GM12878 (cell line): ENCODE results near the gene STX8. TPM values are rescaled to one million over a fixed set of nuclear protein-coding genes. Genes with fewer than 3 reads are reported as not detected.

Experiments used
- BRCA1 ChIP-seq: IDR thresholded peaks from 2 replicates; pipeline ENCODE4 v1.6.1; 2011; ENCODE audit warnings: low read depth, low read length, improper control_type of control experiment
- PAX8 ChIP-seq: fragments of 450-650 bp; IDR thresholded peaks from 2 replicates; pipeline ENCODE4 v1.6.1; 2017; ENCODE audit warnings: mild to moderate bottlenecking, moderate library complexity
- PBX3 ChIP-seq: IDR thresholded peaks from 2 replicates; pipeline ENCODE4 v1.6.1; 2011; ENCODE audit warnings: mild to moderate bottlenecking, low read depth, low read length, moderate library complexity; ENCODE audit not compliant: insufficient replicate concordance
- SMAD1 ChIP-seq: fragments of 450-650 bp; IDR thresholded peaks from 2 replicates; pipeline ENCODE4 v1.6.1; 2018; ENCODE audit warnings: mild to moderate bottlenecking, low read depth; ENCODE audit not compliant: partially characterized antibody
- SMC3 ChIP-seq: IDR thresholded peaks from 2 replicates; pipeline ENCODE4 v1.6.1; 2011; ENCODE audit warnings: low read length, improper control_type of control experiment, borderline replicate concordance
- TCF12 ChIP-seq: IDR thresholded peaks from 2 replicates; pipeline ENCODE4 v1.6.1; 2011; ENCODE audit warnings: low read depth, mild to moderate bottlenecking, low read length
- USF1 ChIP-seq: IDR thresholded peaks from 2 replicates; pipeline ENCODE4 v1.6.1; 2011; ENCODE audit warnings: borderline replicate concordance, low read depth, mild to moderate bottlenecking, moderate library complexity, mixed read lengths, low read length; ENCODE audit not compliant: insufficient read depth; ENCODE audit errors: extremely low read length
- polyA plus RNA-seq, 11 experiments: library from polyadenylated mRNA; depleted of rRNA in 4 of 11; unstranded in 6 of 11; stranded (reverse) in 5 of 11; fragments of >200 nt; fragmentation: Nextera tagmentation in 4 of 11; fragmentation: Illumina TruSeq in 1 of 11; extraction: Ambion mirVana in 4 of 11; extraction: Trizol in 1 of 11; gene quantifications; 1 replicate in 1 of 11; 2 replicates in 10 of 11; pipeline versions ENCODE4 v1.2.1 to v1.2.3, GENCODE V29; 2011 to 2016; ENCODE audit warnings: inconsistent platforms in 2 of 11, missing spikeins in 2 of 11, low read depth in 1 of 11
- total RNA-seq, 4 experiments: library from RNA; depleted of rRNA in 3 of 4; stranded (reverse); fragments of >200 nt in 3 of 4; fragmentation: Illumina TruSeq in 1 of 4; extraction: Trizol in 1 of 4; gene quantifications; 2 replicates each; pipeline versions ENCODE4 v1.2.1 to v1.2.3, GENCODE V29; 2013 to 2021
- TF ChIP-seq, protein P1 (sequence below): fragments of 450-650 bp; IDR thresholded peaks from 2 replicates; pipeline ENCODE4 v1.6.1; 2017; ENCODE audit warnings: low read depth, mild to moderate bottlenecking, moderate library complexity
- TF ChIP-seq, protein P2 (sequence below): fragments of 450-650 bp; IDR thresholded peaks from 2 replicates; pipeline ENCODE4 v1.6.1; 2016; ENCODE audit warnings: mild to moderate bottlenecking
- TF ChIP-seq, protein P3 (sequence below): IDR thresholded peaks from 2 replicates; pipeline ENCODE4 v1.6.1; 2012; ENCODE audit warnings: improper control_type of control experiment, low read depth, low read length; ENCODE audit not compliant: insufficient replicate concordance

Gene STX8
- total and polyA plus RNA-seq, 10 of the 15 experiments (the other 5 are each of a cell fraction or from before 2014, with no cell fraction given), result 47.9 to 151 (median 72.9) TPM

DNA sequence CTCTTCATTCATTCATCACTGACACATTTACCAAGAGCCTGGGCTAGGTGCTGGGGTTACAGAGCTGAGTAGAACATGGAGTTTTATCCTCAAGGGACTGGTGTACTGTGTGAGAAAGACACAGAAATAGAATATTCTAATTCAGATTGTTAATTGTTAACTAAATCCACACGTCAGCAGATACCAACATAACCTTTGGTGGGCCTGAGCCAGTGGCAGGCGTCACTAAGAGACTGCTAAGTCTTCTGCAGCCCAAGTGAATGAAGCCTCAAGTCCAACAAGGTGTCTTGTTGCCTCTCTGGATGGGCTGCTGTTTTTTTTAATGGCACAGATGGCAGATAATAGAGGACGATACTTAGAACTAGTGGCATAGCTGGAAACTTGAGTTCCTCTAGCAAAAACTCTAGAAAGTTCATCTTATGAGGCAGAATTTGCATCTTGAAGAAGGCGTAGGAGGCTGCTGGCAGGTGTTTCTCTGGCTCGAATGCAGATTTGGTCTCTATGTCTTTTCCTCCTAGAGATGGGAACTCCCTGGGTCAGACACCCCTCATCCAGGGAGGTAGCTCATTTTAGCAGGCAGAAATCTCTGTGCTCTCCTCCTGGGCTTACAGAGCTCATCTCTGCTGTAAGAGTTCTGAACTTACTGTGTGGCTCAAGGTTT, 374.8 kb downstream of the STX8 start (continued):
- TF ChIP-seq PBX3 (no peak), PAX8 (0 out of 2 replicates have a peak, but pooled peaks have one; percentile 47), BRCA1 (no peak), TCF12 (peak; percentile 72), USF1 (no peak), SMAD1 (no peak), SMC3 (no peak)
- TF ChIP-seq, protein P1, sequence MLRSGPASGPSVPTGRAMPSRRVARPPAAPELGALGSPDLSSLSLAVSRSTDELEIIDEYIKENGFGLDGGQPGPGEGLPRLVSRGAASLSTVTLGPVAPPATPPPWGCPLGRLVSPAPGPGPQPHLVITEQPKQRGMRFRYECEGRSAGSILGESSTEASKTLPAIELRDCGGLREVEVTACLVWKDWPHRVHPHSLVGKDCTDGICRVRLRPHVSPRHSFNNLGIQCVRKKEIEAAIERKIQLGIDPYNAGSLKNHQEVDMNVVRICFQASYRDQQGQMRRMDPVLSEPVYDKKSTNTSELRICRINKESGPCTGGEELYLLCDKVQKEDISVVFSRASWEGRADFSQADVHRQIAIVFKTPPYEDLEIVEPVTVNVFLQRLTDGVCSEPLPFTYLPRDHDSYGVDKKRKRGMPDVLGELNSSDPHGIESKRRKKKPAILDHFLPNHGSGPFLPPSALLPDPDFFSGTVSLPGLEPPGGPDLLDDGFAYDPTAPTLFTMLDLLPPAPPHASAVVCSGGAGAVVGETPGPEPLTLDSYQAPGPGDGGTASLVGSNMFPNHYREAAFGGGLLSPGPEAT, result peak; percentile 63; the same call in 1 of the 2 replicates
- TF ChIP-seq, protein P2, sequence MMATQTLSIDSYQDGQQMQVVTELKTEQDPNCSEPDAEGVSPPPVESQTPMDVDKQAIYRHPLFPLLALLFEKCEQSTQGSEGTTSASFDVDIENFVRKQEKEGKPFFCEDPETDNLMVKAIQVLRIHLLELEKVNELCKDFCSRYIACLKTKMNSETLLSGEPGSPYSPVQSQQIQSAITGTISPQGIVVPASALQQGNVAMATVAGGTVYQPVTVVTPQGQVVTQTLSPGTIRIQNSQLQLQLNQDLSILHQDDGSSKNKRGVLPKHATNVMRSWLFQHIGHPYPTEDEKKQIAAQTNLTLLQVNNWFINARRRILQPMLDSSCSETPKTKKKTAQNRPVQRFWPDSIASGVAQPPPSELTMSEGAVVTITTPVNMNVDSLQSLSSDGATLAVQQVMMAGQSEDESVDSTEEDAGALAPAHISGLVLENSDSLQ, result peak; percentile 35; the same call in 1 of the 2 replicates
- TF ChIP-seq, protein P3, sequence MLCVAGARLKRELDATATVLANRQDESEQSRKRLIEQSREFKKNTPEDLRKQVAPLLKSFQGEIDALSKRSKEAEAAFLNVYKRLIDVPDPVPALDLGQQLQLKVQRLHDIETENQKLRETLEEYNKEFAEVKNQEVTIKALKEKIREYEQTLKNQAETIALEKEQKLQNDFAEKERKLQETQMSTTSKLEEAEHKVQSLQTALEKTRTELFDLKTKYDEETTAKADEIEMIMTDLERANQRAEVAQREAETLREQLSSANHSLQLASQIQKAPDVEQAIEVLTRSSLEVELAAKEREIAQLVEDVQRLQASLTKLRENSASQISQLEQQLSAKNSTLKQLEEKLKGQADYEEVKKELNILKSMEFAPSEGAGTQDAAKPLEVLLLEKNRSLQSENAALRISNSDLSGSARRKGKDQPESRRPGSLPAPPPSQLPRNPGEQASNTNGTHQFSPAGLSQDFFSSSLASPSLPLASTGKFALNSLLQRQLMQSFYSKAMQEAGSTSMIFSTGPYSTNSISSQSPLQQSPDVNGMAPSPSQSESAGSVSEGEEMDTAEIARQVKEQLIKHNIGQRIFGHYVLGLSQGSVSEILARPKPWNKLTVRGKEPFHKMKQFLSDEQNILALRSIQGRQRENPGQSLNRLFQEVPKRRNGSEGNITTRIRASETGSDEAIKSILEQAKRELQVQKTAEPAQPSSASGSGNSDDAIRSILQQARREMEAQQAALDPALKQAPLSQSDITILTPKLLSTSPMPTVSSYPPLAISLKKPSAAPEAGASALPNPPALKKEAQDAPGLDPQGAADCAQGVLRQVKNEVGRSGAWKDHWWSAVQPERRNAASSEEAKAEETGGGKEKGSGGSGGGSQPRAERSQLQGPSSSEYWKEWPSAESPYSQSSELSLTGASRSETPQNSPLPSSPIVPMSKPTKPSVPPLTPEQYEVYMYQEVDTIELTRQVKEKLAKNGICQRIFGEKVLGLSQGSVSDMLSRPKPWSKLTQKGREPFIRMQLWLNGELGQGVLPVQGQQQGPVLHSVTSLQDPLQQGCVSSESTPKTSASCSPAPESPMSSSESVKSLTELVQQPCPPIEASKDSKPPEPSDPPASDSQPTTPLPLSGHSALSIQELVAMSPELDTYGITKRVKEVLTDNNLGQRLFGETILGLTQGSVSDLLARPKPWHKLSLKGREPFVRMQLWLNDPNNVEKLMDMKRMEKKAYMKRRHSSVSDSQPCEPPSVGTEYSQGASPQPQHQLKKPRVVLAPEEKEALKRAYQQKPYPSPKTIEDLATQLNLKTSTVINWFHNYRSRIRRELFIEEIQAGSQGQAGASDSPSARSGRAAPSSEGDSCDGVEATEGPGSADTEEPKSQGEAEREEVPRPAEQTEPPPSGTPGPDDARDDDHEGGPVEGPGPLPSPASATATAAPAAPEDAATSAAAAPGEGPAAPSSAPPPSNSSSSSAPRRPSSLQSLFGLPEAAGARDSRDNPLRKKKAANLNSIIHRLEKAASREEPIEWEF, result no peak
